HepG2 (cell line): ENCODE measurements around the gene IAH1. TPM values are rescaled to one million over a fixed set of nuclear protein-coding genes. Genes with fewer than 3 reads are reported as not detected.

Experiments used
- ATAC-seq: fragments of 200-7000 bp; cut with Tn5 transposase; 3 replicates; pipeline ENCODE4 v1.9.1; 2020; ENCODE audit warnings: mild to moderate bottlenecking, moderate library complexity
- BruUV-seq: library from RNA; stranded (reverse); fragments of 400-500 nt; replicated peaks from 2 replicates; lab custom pipeline; 2021; lab: Mats Ljungman, UMichigan
- CTCF ChIA-PET: fragments of 300-600 bp; formaldehyde crosslinking; extraction: SDS; loops from one replicate; lab custom pipeline; 2021; ENCODE audit warnings: low total read pairs, inconsistent platforms, low intra/inter-chr PET ratio; lab: Yijun Ruan, JAX
- POLR2A ChIA-PET: fragments of 350-600 bp; sonication (Branson Sonifier 250); formaldehyde crosslinking; loops from one replicate; lab custom pipeline; 2020; ENCODE audit warnings: antibody characterized with exemption, inconsistent platforms; lab: Yijun Ruan, JAX
- DNase-seq: peaks from one replicate; pipeline ENCODE4 v3.0.0-alpha.2; 2015; ENCODE audit warnings: low spot score
- FAIRE-seq: peaks from 3 replicates; lab custom pipeline; 2011; peaks lifted over from hg19 to GRCh38; lab: Jason Lieb, UNC
- H2AFZ ChIP-seq: one replicate; pipeline ENCODE4 v1.6.1; 2011; ENCODE audit warnings: low read length, inconsistent platforms
- H3K27ac ChIP-seq: fragments of 300-600 bp; 3 replicates; pipeline ENCODE4 v1.8.0; 2011; ENCODE audit warnings: mixed run types, mild to moderate bottlenecking, mixed read lengths, low read length, inconsistent platforms; ENCODE audit not compliant: insufficient read depth; ENCODE audit errors: extremely low read length
- H3K27me3 ChIP-seq, 2 experiments: fragments of 200-600 bp in 1 of 2; 2 replicates in 1 of 2; 3 replicates in 1 of 2; pipeline versions ENCODE4 v1.6.0 to v1.8.0; 2011; ENCODE audit warnings: low read length in 2 of 2, mild to moderate bottlenecking in 2 of 2, moderate library complexity in 2 of 2, inconsistent platforms in 1 of 2; ENCODE audit not compliant: insufficient read depth in 2 of 2, control insufficient read depth in 1 of 2
- H3K36me3 ChIP-seq, 2 experiments: fragments of 200-600 bp in 1 of 2; replicated peaks in 1 of 2; 2 replicates in 1 of 2; 3 replicates in 1 of 2; pipeline versions ENCODE4 v1.5.1 to v1.8.0; 2011; ENCODE audit warnings: low read length in 2 of 2, inconsistent platforms in 1 of 2; ENCODE audit not compliant: insufficient read depth in 2 of 2, control insufficient read depth in 1 of 2
- H3K4me1 ChIP-seq: 2 replicates; pipeline ENCODE4 v1.5.1; 2012; ENCODE audit warnings: low read length, inconsistent platforms; ENCODE audit not compliant: insufficient read depth
- H3K4me2 ChIP-seq: 2 replicates; pipeline ENCODE4 v1.6.0; 2011; ENCODE audit warnings: low read depth, low read length, inconsistent platforms
- H3K4me3 ChIP-seq, 3 experiments: fragments of 200-600 bp in 1 of 3; sonication (generic), shearing (Covaris generic) in 1 of 3; replicated peaks in 1 of 3; 2 replicates each; pipeline ENCODE4 v1.5.1; 2011 to 2016; ENCODE audit warnings: low read length in 3 of 3, inconsistent platforms in 2 of 3, low read depth in 2 of 3, mild to moderate bottlenecking in 2 of 3, control low read depth in 1 of 3, mixed read lengths in 1 of 3; ENCODE audit not compliant: insufficient read depth in 1 of 3
- H3K79me2 ChIP-seq: one replicate; pipeline ENCODE4 v1.6.1; 2011; ENCODE audit warnings: low read length, inconsistent platforms; ENCODE audit not compliant: insufficient read depth
- H3K9ac ChIP-seq: 2 replicates; pipeline ENCODE4 v1.6.0; 2011; ENCODE audit warnings: mild to moderate bottlenecking, low read depth, low read length, inconsistent platforms; ENCODE audit not compliant: insufficient read depth
- H3K9me3 ChIP-seq: 2 replicates; pipeline ENCODE4 v1.5.1; 2012; ENCODE audit warnings: mild to moderate bottlenecking, low read length
- H4K20me1 ChIP-seq: 2 replicates; pipeline ENCODE4 v1.6.0; 2011; ENCODE audit warnings: inconsistent platforms, mild to moderate bottlenecking, low read length, moderate library complexity; ENCODE audit not compliant: insufficient read depth
- ATM ChIP-seq: fragments of 450-650 bp; IDR thresholded peaks from 2 replicates; pipeline ENCODE4 v1.7.1; 2017; ENCODE audit warnings: mild to moderate bottlenecking, borderline replicate concordance
- FOXK2 ChIP-seq: fragments of 450-650 bp; IDR thresholded peaks from 2 replicates; pipeline ENCODE4 v1.6.1; 2016
- ZBTB40 ChIP-seq, 2 experiments: fragments of 450-650 bp in 1 of 2; sonication (generic) in 1 of 2; formaldehyde crosslinking in 1 of 2; IDR thresholded peaks; 2 replicates each; pipeline versions ENCODE4 v1.6.1 to v1.8.0; 2016 to 2022; ENCODE audit warnings: antibody characterized with exemption in 1 of 2, mild to moderate bottlenecking in 1 of 2, missing genetic modification reagents in 1 of 2
- ZNF142 ChIP-seq: sonication (generic); formaldehyde crosslinking; IDR thresholded peaks from 2 replicates; pipeline ENCODE4 v1.4.0; 2020; ENCODE audit warnings: missing genetic modification reagents
- ZNF580 ChIP-seq: IDR thresholded peaks from 2 replicates; pipeline ENCODE4 v1.6.1; 2016; ENCODE audit warnings: low read depth, borderline replicate concordance
- ZNF75D ChIP-seq: sonication (generic); formaldehyde crosslinking; IDR thresholded peaks from 2 replicates; pipeline ENCODE4 v1.8.1; 2023; ENCODE audit warnings: missing genetic modification reagents, mild to moderate bottlenecking, borderline replicate concordance
- ZSCAN5A ChIP-seq: sonication (generic); formaldehyde crosslinking; IDR thresholded peaks from 2 replicates; pipeline ENCODE4 v1.8.0; 2022; ENCODE audit warnings: mild to moderate bottlenecking, missing genetic modification reagents, borderline replicate concordance
- WGBS: methylation state at CpG from one replicate; pipeline ENCODE4 v1.1.6; 2017; ENCODE audit warnings: low lambda C conversion rate; 5-methylcytosine and 5-hydroxymethylcytosine counted together
- in situ Hi-C: cut with HindIII; loops from 2 replicates; pipeline ENCODE4 v1.10.0; 2017; ENCODE audit warnings: low pct_unique_long_range_greater_than_20kb; ENCODE audit not compliant: extremely low pct_ligation_motif_present
- intact Hi-C: fragments of 100-400 bp; cut with micrococcal nuclease; formaldehyde crosslinking; loops from one replicate; pipeline ENCODE4 v1.10.0; 2022; ENCODE audit not compliant: unreplicated experiment
- polyA plus RNA-seq, 8 experiments: library from polyadenylated mRNA; depleted of rRNA in 3 of 8; stranded (reverse) in 7 of 8; unstranded in 1 of 8; fragments of >200 nt; fragmentation: Illumina TruSeq in 4 of 8; extraction: Trizol in 4 of 8; gene quantifications; 2 replicates each; pipeline versions ENCODE4 v1.2.1 to v1.2.3, GENCODE V29; 2011 to 2016; ENCODE audit warnings: low read depth in 4 of 8, missing spikeins in 1 of 8, mixed read lengths in 1 of 8; ENCODE audit not compliant: insufficient read depth in 1 of 8
- total RNA-seq, 5 experiments: library from RNA; depleted of rRNA; stranded (reverse); fragments of >200 nt; fragmentation: Illumina TruSeq; extraction: Trizol; gene quantifications; 2 replicates each; pipeline ENCODE4 v1.2.3, GENCODE V29; 2016; ENCODE audit warnings: low read depth in 1 of 5

Gene IAH1
- total and polyA plus RNA-seq, 2 of the 13 experiments (the other 11 are each of a cell fraction or from before 2014, with no cell fraction given), result 43.6 to 44.4 TPM

GRCh38 chr2:9494081-9494480 lies 19.7 kb downstream of the IAH1 start:
- H3K9ac ChIP-seq, result no peak overlapping the region
- FAIRE-seq, result no peak
- ChIA-PET CTCF (no interaction called here), POLR2A (no interaction called here)
- H3K79me2 ChIP-seq, result no peaks in the 10 kb centered on the region
- no TSS peak for BruUV-seq
- no peak for ATAC-seq
- H3K4me2 ChIP-seq, result no peak overlapping the region
- H3K36me3 ChIP-seq, result peaks cover 34 to 77% of the 10 kb centered on the region in 2 experiments
- H3K27ac ChIP-seq, result no peak overlapping the region
- H2AFZ ChIP-seq, result no peak overlapping the region
- H3K4me3 ChIP-seq, result no peak overlapping the region
- no peaks in the 10 kb centered on the region for H3K9me3 ChIP-seq
- H4K20me1 ChIP-seq, result no peaks in the 10 kb centered on the region
- peaks cover 21% of the 10 kb centered on the region for H3K4me1 ChIP-seq
- no peaks in the 10 kb centered on the region for H3K27me3 ChIP-seq
- DNase-seq, result no peak
- 100% methylated on average over 1 of the region's 1 CpG for WGBS
- in situ Hi-C loops (no loop called here), intact Hi-C loops (loop anchor here (5.0 kb wide), 1 partner anchor 43 kb away; no protein-coding TSS in a partner anchor)
- TF ChIP-seq FOXK2 (no peak), ZNF142 (no peak), ZNF75D (no peak), ATM (no peak), ZSCAN5A (CRISPR knock-in tag) (no peak), ZNF580 (no peak), ZBTB40 (IDR thresholded peaks at IDR 0.05) (no peak), ZBTB40 (CRISPR knock-in tag; IDR thresholded peaks at IDR 0.05) (no peak)
